Osteoblast (primary cell): Measurements from ENCODE around the gene HACD3. TPM values are rescaled to one million over a fixed set of nuclear protein-coding genes. Genes with fewer than 3 reads are reported as not detected.

Source experiments
- DNase-seq: peaks from one replicate; pipeline ENCODE4 v3.0.0; 2011; ENCODE audit warnings: low spot score, mixed read lengths; ENCODE audit not compliant: insufficient read length; ENCODE audit errors: missing footprints
- H2AFZ ChIP-seq: 2 replicates; pipeline ENCODE4 v1.6.0; 2011; ENCODE audit warnings: mild to moderate bottlenecking, low read length
- H3K27ac ChIP-seq: 2 replicates; pipeline ENCODE4 v1.5.1; 2011; ENCODE audit warnings: mild to moderate bottlenecking, low read depth, low read length, moderate library complexity
- H3K27me3 ChIP-seq: 2 replicates; pipeline ENCODE4 v1.6.0; 2012; ENCODE audit warnings: mild to moderate bottlenecking, control low read depth, inconsistent platforms, low read length, moderate library complexity; ENCODE audit not compliant: insufficient read depth
- H3K36me3 ChIP-seq: 2 replicates; pipeline ENCODE4 v1.5.1; 2011; ENCODE audit warnings: mild to moderate bottlenecking, low read length, control low read depth, moderate library complexity; ENCODE audit not compliant: insufficient read depth
- H3K4me1 ChIP-seq: 2 replicates; pipeline ENCODE4 v1.5.1; 2011; ENCODE audit warnings: mild to moderate bottlenecking, low read length, control low read depth, moderate library complexity; ENCODE audit not compliant: insufficient read depth
- H3K4me2 ChIP-seq: 2 replicates; pipeline ENCODE4 v1.6.0; 2011; ENCODE audit warnings: mild to moderate bottlenecking, low read length; ENCODE audit not compliant: insufficient read depth
- H3K4me3 ChIP-seq: fragments of 200-600 bp; sonication (generic); 3 replicates; pipeline ENCODE4 v1.5.1; 2012; ENCODE audit warnings: mild to moderate bottlenecking, low read length, inconsistent platforms; ENCODE audit not compliant: insufficient read depth
- H3K79me2 ChIP-seq: 2 replicates; pipeline ENCODE4 v1.6.0; 2012; ENCODE audit warnings: mild to moderate bottlenecking, low read length, control low read depth, inconsistent platforms; ENCODE audit not compliant: insufficient read depth
- H3K9me3 ChIP-seq: 2 replicates; pipeline ENCODE4 v1.5.1; 2011; ENCODE audit warnings: low read depth, low read length, control low read depth
- H4K20me1 ChIP-seq: 2 replicates; pipeline ENCODE4 v1.6.0; 2012; ENCODE audit warnings: mild to moderate bottlenecking, low read length, control low read depth; ENCODE audit not compliant: insufficient read depth
- CTCF ChIP-seq: IDR thresholded peaks from 2 replicates; pipeline ENCODE4 v1.5.1; 2011; ENCODE audit warnings: mild to moderate bottlenecking, low read depth, low read length, moderate library complexity; ENCODE audit errors: extremely low read depth
- total RNA-seq: library from RNA; depleted of rRNA; stranded (reverse); fragments of >200 nt; gene quantifications from 2 replicates; pipeline ENCODE4 v1.2.3, GENCODE V29; 2012

Gene HACD3
- total RNA-seq, 1 donor: 75.3 TPM

DNA sequence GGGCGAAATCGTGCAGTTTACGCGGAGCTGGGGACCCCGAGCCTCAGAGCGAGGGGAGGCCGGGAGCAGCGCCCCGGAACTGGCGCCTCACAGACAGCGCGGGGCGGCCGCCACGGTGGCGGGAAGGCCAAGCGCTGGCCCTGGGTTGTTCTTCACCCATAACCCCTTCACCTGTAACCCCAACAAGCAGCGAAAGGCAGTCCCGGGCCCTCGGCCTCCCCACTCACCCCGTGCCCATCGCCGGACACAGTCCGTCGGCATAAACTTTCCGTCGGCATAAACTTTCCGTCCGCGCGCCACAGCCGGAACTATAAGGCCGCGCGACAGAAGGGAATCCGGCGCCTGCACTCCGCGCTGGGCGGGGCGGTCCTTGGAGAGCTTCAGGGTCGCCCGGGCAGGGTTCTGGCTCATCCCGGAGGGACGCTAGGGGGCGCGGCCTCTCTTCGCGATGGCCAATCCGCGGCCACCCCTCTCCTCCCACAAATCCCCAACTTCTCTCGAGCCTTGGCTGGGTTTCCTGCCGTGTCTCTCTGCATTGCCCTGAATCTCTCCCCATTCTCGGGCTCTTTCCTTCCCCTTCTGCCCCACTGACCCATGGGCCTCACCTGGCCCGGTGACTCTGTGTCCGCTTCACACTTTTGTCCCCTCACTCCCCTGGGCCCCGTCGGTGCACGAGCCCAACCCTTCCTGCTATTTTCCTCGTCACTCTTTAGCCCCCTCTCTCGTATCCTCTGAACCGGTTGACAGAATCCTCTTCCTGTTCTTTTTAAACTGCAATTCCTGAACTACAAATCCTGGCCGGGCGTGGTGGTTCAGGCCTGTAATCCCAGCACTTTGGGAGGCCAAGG, 80.8 kb downstream of the HACD3 start, which contains the start of gene INTS14:
INTS14 (minus strand) TSS at position 261 of the 848 bp plus-strand sequence. CDS start 3,751 bp downstream, outside the sequence.
- Histone ChIP-seq H3K27me3 (no peaks in the 10 kb centered on the region), H2AFZ (peak within 1 kb of the TSS; percentile 99), H3K36me3 (peaks cover 7% of the 10 kb centered on the region), H3K27ac (peak within 1 kb of the TSS; percentile 96), H3K9me3 (no peaks in the 10 kb centered on the region), H3K4me3 (peak within 1 kb of the TSS; percentile 92), H3K4me1 (peaks cover 24% of the 10 kb centered on the region), H3K4me2 (peak within 1 kb of the TSS; percentile 96), H3K79me2 (peaks cover 49% of the 10 kb centered on the region), H4K20me1 (no peaks in the 10 kb centered on the region)
- peak; percentile 45 for TF ChIP-seq CTCF
- peak; percentile 96 for DNase-seq

DNA sequence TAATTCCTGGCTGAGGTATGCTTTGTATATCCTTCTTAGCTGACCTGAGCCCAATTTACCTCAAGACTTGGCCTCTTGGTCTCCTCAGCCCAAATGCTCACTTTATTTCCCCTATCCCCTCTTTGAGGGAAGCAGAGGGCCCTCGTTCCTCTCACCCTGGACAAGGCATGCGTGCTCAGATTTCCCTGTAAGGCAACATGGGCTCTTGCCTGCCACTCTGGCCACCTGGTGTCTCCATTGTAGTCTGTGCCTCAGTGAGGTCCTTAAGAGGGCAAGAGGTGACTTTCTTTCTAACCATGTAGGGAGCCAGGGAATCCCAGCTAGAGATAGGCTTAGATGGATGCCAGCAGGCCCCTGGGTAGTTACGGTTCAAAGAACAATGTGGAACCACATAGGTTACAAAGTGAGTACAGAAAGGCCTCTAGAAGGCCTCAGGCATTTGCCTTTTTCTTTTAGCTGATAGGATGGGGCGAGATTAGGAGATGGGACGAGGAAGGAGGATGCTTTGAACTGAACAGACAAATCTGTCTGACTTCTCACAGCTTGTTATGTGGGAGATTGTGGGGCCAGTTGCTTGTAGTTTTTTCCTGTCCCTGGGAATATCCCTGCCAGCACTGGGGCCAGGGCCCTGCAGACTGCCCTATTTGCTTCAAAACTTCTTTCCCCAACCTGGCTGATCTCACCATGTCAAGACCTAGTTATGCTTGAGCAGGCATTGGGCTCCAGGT, 81.8 kb downstream of the HACD3 start:
- H3K4me3 ChIP-seq: peak overlapping the region; percentile 92
- H3K4me1 ChIP-seq: peaks cover 24% of the 10 kb centered on the region
- no peak for TF ChIP-seq CTCF
- H3K4me2 ChIP-seq: peak overlapping the region; percentile 96
- no peaks in the 10 kb centered on the region for H3K9me3 ChIP-seq
- H3K27ac ChIP-seq: peak overlapping the region; percentile 96
- peaks cover 41% of the 10 kb centered on the region for H3K79me2 ChIP-seq
- peaks cover 3% of the 10 kb centered on the region for H3K36me3 ChIP-seq
- H2AFZ ChIP-seq: peak overlapping the region; percentile 99
- peak; percentile 42 for DNase-seq
- no peaks in the 10 kb centered on the region for H3K27me3 ChIP-seq
- H4K20me1 ChIP-seq: no peaks in the 10 kb centered on the region

- Histone ChIP-seq H3K36me3 (no peaks in the 10 kb centered on the region), H3K27me3 (no peaks in the 10 kb centered on the region), H3K27ac (peak overlapping the region; percentile 19), H2AFZ (no peak overlapping the region), H3K79me2 (peaks cover 36% of the 10 kb centered on the region), H4K20me1 (no peaks in the 10 kb centered on the region), H3K9me3 (no peaks in the 10 kb centered on the region), H3K4me2 (peak overlapping the region; percentile 27), H3K4me3 (no peak overlapping the region), H3K4me1 (peaks cover 24% of the 10 kb centered on the region)
- DNase-seq: no peak
- no peak for TF ChIP-seq CTCF
These were observed 82.3 kb downstream of the HACD3 start for GRCh38 chr15:65612616-65612946.
